BJ (cell line): Measurements from ENCODE around the gene EFNB1. TPM values are rescaled to one million over a fixed set of nuclear protein-coding genes. Genes with fewer than 3 reads are reported as not detected.

Experiments used
- CTCF ChIA-PET: fragments of 350-600 bp; formaldehyde crosslinking; extraction: SDS; loops from one replicate; lab custom pipeline; 2021; ENCODE audit warnings: antibody characterized with exemption, inconsistent platforms; lab: Yijun Ruan, JAX
- POLR2A ChIA-PET: fragments of 300-600 bp; sonication (Branson Sonifier 250); formaldehyde crosslinking; extraction: SDS; loops from one replicate; lab custom pipeline; 2021; ENCODE audit warnings: antibody characterized with exemption; lab: Charles Lee
- DNase-seq: peaks from one replicate; pipeline ENCODE4 v3.0.0-alpha.2; 2011; ENCODE audit warnings: low read depth
- H3K27me3 ChIP-seq: 2 replicates; pipeline ENCODE4 v1.6.0; 2011; ENCODE audit warnings: low read length; ENCODE audit not compliant: control insufficient read depth, insufficient read depth
- H3K36me3 ChIP-seq: 2 replicates; pipeline ENCODE4 v1.5.1; 2011; ENCODE audit warnings: low read length; ENCODE audit not compliant: control insufficient read depth, insufficient read depth
- H3K4me3 ChIP-seq: 2 replicates; pipeline ENCODE4 v1.5.1; 2011; ENCODE audit warnings: low read depth, mild to moderate bottlenecking, control low read depth, low read length
- polyA plus RNA-seq: library from polyadenylated mRNA; depleted of rRNA; stranded (reverse); fragments of >200 nt; gene quantifications from 2 replicates; pipeline ENCODE4 v1.2.3, GENCODE V29; 2011
- TF ChIP-seq, protein P1 (sequence below): IDR thresholded peaks from 2 replicates; pipeline ENCODE4 v1.5.1; 2011; ENCODE audit warnings: low read depth, mild to moderate bottlenecking, control low read depth, inconsistent platforms, low read length, moderate library complexity; ENCODE audit not compliant: insufficient read depth

EFNB1 gene
- polyA plus RNA-seq, 1 experiment = 15.2 TPM

DNA sequence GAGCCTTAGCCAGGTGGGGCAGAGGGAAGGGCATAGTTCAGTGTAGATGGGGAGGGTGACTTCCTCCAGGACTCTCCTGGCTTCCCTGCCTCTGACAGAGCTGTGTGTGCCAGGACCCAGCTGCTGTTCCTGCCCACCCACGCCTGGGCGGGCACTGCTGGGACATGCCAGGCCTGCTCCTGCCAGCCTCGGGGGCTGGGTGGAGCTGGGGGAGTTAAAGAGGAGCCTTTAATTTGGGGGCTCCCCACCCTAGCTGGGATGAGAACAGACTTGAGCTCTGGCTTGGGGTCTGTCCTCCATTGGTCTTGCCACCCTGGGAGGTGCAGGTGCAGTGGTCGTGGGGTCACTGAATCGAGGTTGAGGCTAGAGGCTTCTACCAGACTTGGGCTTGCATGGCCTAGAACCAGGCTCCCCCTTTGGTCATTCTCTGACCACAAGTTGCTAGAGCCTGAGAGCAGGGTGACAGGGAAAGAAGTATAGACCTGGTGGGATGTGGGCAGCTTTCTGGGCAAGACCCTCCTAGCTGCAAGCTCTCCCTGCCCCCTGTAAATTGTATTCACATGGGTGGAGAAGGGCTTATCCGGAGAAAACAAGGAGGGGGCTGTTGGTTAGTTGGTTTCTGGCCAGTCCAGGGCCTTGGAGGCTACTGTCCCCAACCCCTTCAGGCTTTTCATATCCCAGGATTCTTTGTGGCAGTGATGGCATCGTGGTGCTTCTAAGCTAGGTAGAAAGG, 5.7 kb downstream of the EFNB1 start:
- POLR2A ChIA-PET = no interaction called here
- CTCF ChIA-PET = no interaction called here

DNA sequence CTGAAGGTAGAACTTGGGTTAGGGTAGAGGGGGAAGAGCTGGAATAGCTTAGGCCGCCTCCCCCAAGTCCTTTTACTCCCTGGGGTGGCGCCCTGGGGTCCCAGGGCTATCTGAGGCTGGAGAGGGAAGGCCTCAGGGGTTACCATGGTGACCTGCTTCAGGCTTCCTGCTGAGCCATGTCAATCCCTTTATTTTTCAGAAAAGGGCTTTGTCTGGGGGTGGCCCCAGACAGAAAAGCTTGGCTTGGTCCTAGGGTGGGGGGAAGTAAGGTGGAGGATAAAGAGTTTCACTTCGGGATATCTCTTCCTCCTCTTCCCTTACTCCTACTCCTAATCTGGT, 6.3 kb downstream of the EFNB1 start:
- H3K36me3 ChIP-seq = no peaks in the 10 kb centered on the region; the same call in 1 of the 2 replicates
- TF ChIP-seq, protein P1, sequence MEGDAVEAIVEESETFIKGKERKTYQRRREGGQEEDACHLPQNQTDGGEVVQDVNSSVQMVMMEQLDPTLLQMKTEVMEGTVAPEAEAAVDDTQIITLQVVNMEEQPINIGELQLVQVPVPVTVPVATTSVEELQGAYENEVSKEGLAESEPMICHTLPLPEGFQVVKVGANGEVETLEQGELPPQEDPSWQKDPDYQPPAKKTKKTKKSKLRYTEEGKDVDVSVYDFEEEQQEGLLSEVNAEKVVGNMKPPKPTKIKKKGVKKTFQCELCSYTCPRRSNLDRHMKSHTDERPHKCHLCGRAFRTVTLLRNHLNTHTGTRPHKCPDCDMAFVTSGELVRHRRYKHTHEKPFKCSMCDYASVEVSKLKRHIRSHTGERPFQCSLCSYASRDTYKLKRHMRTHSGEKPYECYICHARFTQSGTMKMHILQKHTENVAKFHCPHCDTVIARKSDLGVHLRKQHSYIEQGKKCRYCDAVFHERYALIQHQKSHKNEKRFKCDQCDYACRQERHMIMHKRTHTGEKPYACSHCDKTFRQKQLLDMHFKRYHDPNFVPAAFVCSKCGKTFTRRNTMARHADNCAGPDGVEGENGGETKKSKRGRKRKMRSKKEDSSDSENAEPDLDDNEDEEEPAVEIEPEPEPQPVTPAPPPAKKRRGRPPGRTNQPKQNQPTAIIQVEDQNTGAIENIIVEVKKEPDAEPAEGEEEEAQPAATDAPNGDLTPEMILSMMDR = no peak
- no peak overlapping the region for H3K4me3 ChIP-seq
- POLR2A ChIA-PET = no interaction called here
- H3K27me3 ChIP-seq = no peaks in the 10 kb centered on the region
- CTCF ChIA-PET = no interaction called here
- no peak for DNase-seq

More for the DNA sequence above, 5.7 kb downstream of the EFNB1 start:
- no peak overlapping the region for H3K4me3 ChIP-seq
- no peaks in the 10 kb centered on the region; the same call in 1 of the 2 replicates for H3K36me3 ChIP-seq
- no peak for DNase-seq
- no peaks in the 10 kb centered on the region for H3K27me3 ChIP-seq
- TF ChIP-seq, protein P1 = no peak

DNA sequence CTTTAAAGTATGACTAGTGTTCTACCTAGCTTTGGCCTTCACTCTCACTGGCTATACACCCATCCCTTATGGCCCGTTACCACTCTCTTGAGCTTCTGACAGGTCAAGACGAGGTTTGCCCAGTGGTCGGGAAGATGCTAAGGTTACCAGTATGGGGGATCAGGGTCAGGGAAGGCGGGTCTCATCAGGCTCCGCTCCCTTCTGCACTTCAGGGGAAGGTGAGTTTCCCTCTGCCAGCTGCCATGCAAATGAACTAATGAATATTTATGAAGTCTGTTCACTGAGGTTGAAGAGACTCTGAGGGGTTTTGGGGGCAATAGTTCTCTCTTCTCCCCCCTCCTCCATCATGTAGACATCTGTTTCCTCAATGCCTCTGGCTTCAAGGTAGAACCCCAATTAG, 6.6 kb downstream of the EFNB1 start:
- DNase-seq = no peak
- TF ChIP-seq, protein P1 = no peak
- no peaks in the 10 kb centered on the region; the same call in 1 of the 2 replicates for H3K36me3 ChIP-seq
- H3K4me3 ChIP-seq = no peak overlapping the region
- ChIA-PET CTCF (no interaction called here), POLR2A (no interaction called here)
- no peaks in the 10 kb centered on the region for H3K27me3 ChIP-seq

DNA sequence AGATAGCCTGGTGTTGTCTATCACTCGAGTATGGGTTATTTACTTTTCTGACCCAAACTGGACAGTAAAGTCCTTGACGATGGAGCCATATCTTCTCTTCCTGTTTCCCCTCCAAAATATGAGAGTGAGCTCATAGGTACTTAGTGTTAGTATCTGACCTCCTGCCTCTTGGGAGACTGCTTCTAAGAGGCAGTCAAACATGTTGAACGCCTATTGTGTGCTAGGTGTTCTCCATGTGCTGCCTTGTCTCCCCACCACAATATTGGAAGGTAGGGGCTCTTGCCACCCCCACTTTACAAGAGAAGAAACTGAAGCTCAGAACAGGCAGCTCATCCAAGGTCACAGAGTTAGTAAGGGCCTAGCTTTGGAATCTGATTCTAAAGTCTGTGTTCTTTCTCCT, 8.3 kb downstream of the EFNB1 start:
- POLR2A ChIA-PET = no interaction called here
- H3K4me3 ChIP-seq = no peak overlapping the region
- no peak for DNase-seq
- CTCF ChIA-PET = no interaction called here
- H3K27me3 ChIP-seq = no peaks in the 10 kb centered on the region
- H3K36me3 ChIP-seq = no peaks in the 10 kb centered on the region; the same call in 1 of the 2 replicates
- TF ChIP-seq, protein P1 = no peak

DNA sequence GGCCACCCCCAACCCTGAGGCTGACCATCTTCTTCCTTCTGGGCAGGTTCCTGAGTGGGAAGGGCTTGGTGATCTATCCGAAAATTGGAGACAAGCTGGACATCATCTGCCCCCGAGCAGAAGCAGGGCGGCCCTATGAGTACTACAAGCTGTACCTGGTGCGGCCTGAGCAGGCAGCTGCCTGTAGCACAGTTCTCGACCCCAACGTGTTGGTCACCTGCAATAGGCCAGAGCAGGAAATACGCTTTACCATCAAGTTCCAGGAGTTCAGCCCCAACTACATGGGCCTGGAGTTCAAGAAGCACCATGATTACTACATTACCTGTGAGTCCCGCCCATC, 9.7 kb downstream of the EFNB1 start:
- POLR2A ChIA-PET = no interaction called here
- H3K4me3 ChIP-seq = no peak overlapping the region
- TF ChIP-seq, protein P1 = no peak
- H3K36me3 ChIP-seq = no peaks in the 10 kb centered on the region; the same call in 1 of the 2 replicates
- no peaks in the 10 kb centered on the region for H3K27me3 ChIP-seq
- CTCF ChIA-PET = no interaction called here
- no peak for DNase-seq
